OCI-LY7 (cell line): ENCODE data around the gene CHI3L2. TPM values are rescaled to one million over a fixed set of nuclear protein-coding genes. Genes with fewer than 3 reads are reported as not detected.

Experiments used
- BruUV-seq: library from RNA; stranded (reverse); fragments of 400-500 nt; replicated peaks from 2 replicates; lab custom pipeline; 2021; lab: Mats Ljungman, UMichigan
- CTCF ChIA-PET: fragments of 300-600 bp; sonication (Branson Sonifier 250); formaldehyde crosslinking; loops from one replicate; lab custom pipeline; 2022; ENCODE audit warnings: antibody characterized with exemption; ENCODE audit not compliant: unreplicated experiment; lab: Charles Lee
- POLR2A ChIA-PET: fragments of 300-600 bp; sonication (Branson Sonifier 250); formaldehyde crosslinking; loops from one replicate; lab custom pipeline; 2022; ENCODE audit warnings: antibody characterized with exemption; lab: Charles Lee
- DNase-seq: peaks from one replicate; pipeline ENCODE4 v3.0.0-alpha.2; 2015; ENCODE audit warnings: low spot score
- H2AFZ ChIP-seq: fragments of 200-600 bp; sonication (generic), shearing (Covaris generic); 2 replicates; pipeline ENCODE4 v1.6.1; 2014; ENCODE audit warnings: mild to moderate bottlenecking, antibody characterized with exemption, low read length, moderate library complexity
- H3K27ac ChIP-seq: fragments of 200-600 bp; sonication (generic); 2 replicates; pipeline ENCODE4 v1.5.1; 2014; ENCODE audit warnings: mixed run types, low read depth, mild to moderate bottlenecking, moderate library complexity, low read length, inconsistent platforms; ENCODE audit not compliant: poor library complexity, severe bottlenecking
- H3K36me3 ChIP-seq: fragments of 200-600 bp; sonication (generic); 2 replicates; pipeline ENCODE4 v1.6.1; 2014; ENCODE audit warnings: mild to moderate bottlenecking, antibody characterized with exemption, low read length, moderate library complexity, mixed read lengths; ENCODE audit not compliant: insufficient read depth
- H3K4me1 ChIP-seq: fragments of 200-600 bp; sonication (generic); 2 replicates; pipeline ENCODE4 v1.5.1; 2014; ENCODE audit warnings: mild to moderate bottlenecking, low read length; ENCODE audit not compliant: insufficient read depth, poor library complexity, severe bottlenecking
- H3K4me2 ChIP-seq: fragments of 200-600 bp; sonication (generic); 2 replicates; pipeline ENCODE4 v1.6.1; 2014; ENCODE audit warnings: mild to moderate bottlenecking, low read length
- H3K4me3 ChIP-seq: fragments of 200-600 bp; sonication (generic); 2 replicates; pipeline ENCODE4 v1.5.1; 2014; ENCODE audit warnings: mild to moderate bottlenecking, low read depth, low read length; ENCODE audit not compliant: poor library complexity, severe bottlenecking
- H3K79me2 ChIP-seq: fragments of 200-600 bp; sonication (generic); 2 replicates; pipeline ENCODE4 v1.6.1; 2016; ENCODE audit warnings: low read depth, mild to moderate bottlenecking, low read length, moderate library complexity, mixed read lengths; ENCODE audit not compliant: insufficient read depth
- H3K9me2 ChIP-seq: fragments of 200-600 bp; sonication (generic); 2 replicates; pipeline ENCODE4 v1.6.1; 2016; ENCODE audit warnings: mild to moderate bottlenecking, low read length, mixed read lengths; ENCODE audit not compliant: insufficient read depth
- H3K9me3 ChIP-seq: fragments of 200-600 bp; sonication (generic); 2 replicates; pipeline ENCODE4 v1.6.1; 2014; ENCODE audit warnings: mild to moderate bottlenecking, mixed run types, low read length, mixed read lengths
- H4K20me1 ChIP-seq: fragments of 200-600 bp; sonication (generic); 2 replicates; pipeline ENCODE4 v1.6.1; 2014; ENCODE audit warnings: mild to moderate bottlenecking, antibody characterized with exemption, low read length, moderate library complexity, mixed read lengths; ENCODE audit not compliant: insufficient read depth
- EZH2phosphoT487 ChIP-seq: fragments of 200-600 bp; sonication (generic); IDR thresholded peaks from 2 replicates; pipeline ENCODE4 v1.6.1; 2018; ENCODE audit warnings: low read depth, borderline replicate concordance, mild to moderate bottlenecking, mixed run types, antibody characterized with exemption, low read length, moderate library complexity, mixed read lengths
- intact Hi-C: fragments of 100-400 bp; cut with micrococcal nuclease; formaldehyde crosslinking; loops from one replicate; pipeline ENCODE4 v1.10.0; 2022; ENCODE audit not compliant: unreplicated experiment
- total RNA-seq, 2 experiments: library from RNA; depleted of rRNA in 1 of 2; stranded (reverse); fragments of >200 nt in 1 of 2; shearing (Covaris generic) in 1 of 2; gene quantifications; 2 replicates each; pipeline ENCODE4 v1.2.3, GENCODE V29; 2014 to 2022
- TF ChIP-seq, protein P1 (sequence below): fragments of 200-600 bp; sonication (generic); conservative IDR thresholded peaks from 2 replicates; pipeline ENCODE4 v1.5.1; 2014; ENCODE audit warnings: mild to moderate bottlenecking, antibody characterized with exemption, low read length, moderate library complexity, mixed read lengths

Gene CHI3L2
- total RNA-seq, 2 experiments from 2014 or later: 37.1 to 88.7 TPM

DNA sequence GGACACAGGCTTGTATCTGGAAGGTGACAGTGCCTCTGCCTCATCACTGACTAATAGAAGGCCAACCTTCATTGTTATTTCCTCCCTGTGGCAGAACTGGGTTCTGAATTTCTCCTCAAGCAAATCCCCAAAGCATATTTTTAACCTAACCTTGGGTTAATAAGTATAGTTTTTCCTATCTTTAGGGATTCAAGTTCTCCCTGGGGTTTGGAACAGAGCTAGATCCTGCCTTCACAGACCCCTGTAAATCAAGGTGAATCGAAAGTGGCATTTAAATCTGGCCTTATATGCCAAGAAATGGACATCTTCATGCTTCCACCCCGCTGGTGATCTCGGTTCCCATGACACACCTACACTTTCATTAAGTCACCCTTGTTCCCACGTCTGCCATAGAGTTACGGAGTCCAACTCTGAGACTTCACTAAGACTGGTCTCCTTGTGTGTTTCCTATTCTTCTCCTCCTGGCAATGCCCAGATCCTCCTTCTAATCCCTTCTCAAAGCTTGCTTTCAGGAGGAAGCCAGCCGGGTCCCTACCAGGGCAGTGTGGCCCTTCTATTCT is 4.3 kb upstream of the CHI3L2 start:
- intact Hi-C loops: loop anchor here (1.0 to 5.0 kb wide), 8 partner anchors 111 to 534 kb away; partner anchors contain the start of gene DDX20
- Histone ChIP-seq H3K9me2 (no peaks in the 10 kb centered on the region), H3K4me3 (no peak overlapping the region), H3K27ac (peak overlapping the region; percentile 97), H3K79me2 (no peaks in the 10 kb centered on the region), H4K20me1 (no peaks in the 10 kb centered on the region), H3K9me3 (no peaks in the 10 kb centered on the region), H3K4me2 (peak overlapping the region; percentile 87), H3K36me3 (no peaks in the 10 kb centered on the region), H3K4me1 (peaks cover 84% of the 10 kb centered on the region), H2AFZ (peak overlapping the region; percentile 80)
- CTCF ChIA-PET: interaction anchor here (0.7 to 1.0 kb wide), 2 partner anchors 55 to 183 kb away, joined by 3 to 4 read pairs; no protein-coding TSS in a partner anchor
- DNase-seq: no peak
- no peak for TF ChIP-seq EZH2phosphoT487
- TF ChIP-seq, protein P1, sequence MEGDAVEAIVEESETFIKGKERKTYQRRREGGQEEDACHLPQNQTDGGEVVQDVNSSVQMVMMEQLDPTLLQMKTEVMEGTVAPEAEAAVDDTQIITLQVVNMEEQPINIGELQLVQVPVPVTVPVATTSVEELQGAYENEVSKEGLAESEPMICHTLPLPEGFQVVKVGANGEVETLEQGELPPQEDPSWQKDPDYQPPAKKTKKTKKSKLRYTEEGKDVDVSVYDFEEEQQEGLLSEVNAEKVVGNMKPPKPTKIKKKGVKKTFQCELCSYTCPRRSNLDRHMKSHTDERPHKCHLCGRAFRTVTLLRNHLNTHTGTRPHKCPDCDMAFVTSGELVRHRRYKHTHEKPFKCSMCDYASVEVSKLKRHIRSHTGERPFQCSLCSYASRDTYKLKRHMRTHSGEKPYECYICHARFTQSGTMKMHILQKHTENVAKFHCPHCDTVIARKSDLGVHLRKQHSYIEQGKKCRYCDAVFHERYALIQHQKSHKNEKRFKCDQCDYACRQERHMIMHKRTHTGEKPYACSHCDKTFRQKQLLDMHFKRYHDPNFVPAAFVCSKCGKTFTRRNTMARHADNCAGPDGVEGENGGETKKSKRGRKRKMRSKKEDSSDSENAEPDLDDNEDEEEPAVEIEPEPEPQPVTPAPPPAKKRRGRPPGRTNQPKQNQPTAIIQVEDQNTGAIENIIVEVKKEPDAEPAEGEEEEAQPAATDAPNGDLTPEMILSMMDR: peak; percentile 48; the same call in 1 of the 2 replicates
- POLR2A ChIA-PET: interaction anchor here (0.7 to 1.5 kb wide), 4 partner anchors 9 to 431 kb away, joined by 3 to 5 read pairs (median 3); no protein-coding TSS in a partner anchor
- no TSS peak for BruUV-seq

DNA sequence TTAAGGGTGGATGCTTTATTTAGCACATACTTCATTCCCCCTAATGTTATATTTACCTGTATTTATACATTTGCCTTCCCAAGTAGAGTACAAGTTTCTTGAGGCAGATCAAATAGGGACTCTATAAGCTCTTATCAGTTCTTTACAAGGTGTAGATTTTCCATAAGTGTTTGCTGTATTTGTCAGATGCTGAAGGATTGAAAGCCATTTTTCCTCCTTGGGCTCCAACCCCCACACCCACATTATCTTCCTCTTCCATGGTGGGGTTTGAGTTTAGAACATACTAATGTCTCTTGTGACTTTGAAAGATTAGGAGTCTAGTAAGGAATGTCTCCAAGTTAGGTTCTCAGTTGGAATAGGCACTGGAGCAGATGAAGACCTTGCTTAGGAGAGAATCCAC is 2.4 kb upstream of the CHI3L2 start:
- peaks cover 83% of the 10 kb centered on the region for H3K4me1 ChIP-seq
- H3K36me3 ChIP-seq: no peaks in the 10 kb centered on the region
- BruUV-seq: no TSS peak
- peak overlapping the region; percentile 52 for H3K27ac ChIP-seq
- intact Hi-C loops: no loop called here
- H3K9me2 ChIP-seq: no peaks in the 10 kb centered on the region
- DNase-seq: no peak
- no peak for TF ChIP-seq EZH2phosphoT487
- TF ChIP-seq, protein P1: no peak
- H3K79me2 ChIP-seq: no peaks in the 10 kb centered on the region; the same call in 1 of the 2 replicates
- peak overlapping the region; percentile 46 for H3K4me2 ChIP-seq
- H3K4me3 ChIP-seq: no peak overlapping the region
- CTCF ChIA-PET: no interaction called here
- POLR2A ChIA-PET: interaction anchor here (0.6 to 1.0 kb wide), 5 partner anchors 9 to 417 kb away, joined by 3 read pairs; no protein-coding TSS in a partner anchor
- no peaks in the 10 kb centered on the region for H4K20me1 ChIP-seq
- H3K9me3 ChIP-seq: no peaks in the 10 kb centered on the region
- peak overlapping the region; percentile 78 for H2AFZ ChIP-seq
